GM12892 (cell line): ENCODE measurements around the gene DHRS7B.
"Not testable (repeated sequence)": the region's sequence is repeated elsewhere in the genome, so short reads cannot be mapped to it uniquely, and the experiment has no call there.

Experiments
- DNase-seq: peaks from one replicate; pipeline ENCODE4 v3.0.0; 2011; ENCODE audit not compliant: insufficient read length
- FAIRE-seq: peaks from 2 replicates; lab custom pipeline; 2011; peaks lifted over from hg19 to GRCh38; lab: Jason Lieb, UNC
- POLR2A ChIP-seq: IDR thresholded peaks from 2 replicates; pipeline ENCODE4 v1.6.1; 2011; ENCODE audit warnings: low read depth, low read length, control low read depth
- POLR2AphosphoS5 ChIP-seq: IDR thresholded peaks from 2 replicates; pipeline ENCODE4 v1.6.1; 2011; ENCODE audit warnings: low read depth, low read length, control low read depth
- TAF1 ChIP-seq: IDR thresholded peaks from 2 replicates; pipeline ENCODE4 v1.6.1; 2011; ENCODE audit warnings: low read depth, mild to moderate bottlenecking, control low read depth, low read length, borderline replicate concordance

The DHRS7B gene

DNA sequence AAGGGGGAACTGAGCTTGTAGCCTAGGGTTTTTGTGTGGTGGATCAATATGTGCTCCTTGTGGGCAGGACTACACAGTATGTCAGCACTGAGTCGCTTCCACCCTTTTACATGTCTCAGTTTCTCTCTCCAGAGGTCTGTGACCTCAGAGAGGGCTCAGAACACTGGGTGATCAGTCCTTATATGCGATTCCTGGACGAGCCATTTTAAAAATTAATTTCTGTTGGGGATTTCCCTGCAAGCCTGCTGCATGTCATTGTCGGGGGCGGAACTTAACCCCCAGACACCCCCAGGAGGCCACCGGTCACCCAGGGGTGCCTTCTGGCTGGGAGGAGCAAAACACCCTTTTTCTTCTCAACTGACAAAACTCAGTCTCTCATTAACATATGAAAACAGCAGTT, 14.1 kb downstream of the DHRS7B start:
- no peak for DNase-seq
- peak; percentile 90 for FAIRE-seq
- TF ChIP-seq POLR2AphosphoS5 (no peak), POLR2A (0 out of 2 replicates have a peak, but pooled peaks have one; percentile 1)

DNA sequence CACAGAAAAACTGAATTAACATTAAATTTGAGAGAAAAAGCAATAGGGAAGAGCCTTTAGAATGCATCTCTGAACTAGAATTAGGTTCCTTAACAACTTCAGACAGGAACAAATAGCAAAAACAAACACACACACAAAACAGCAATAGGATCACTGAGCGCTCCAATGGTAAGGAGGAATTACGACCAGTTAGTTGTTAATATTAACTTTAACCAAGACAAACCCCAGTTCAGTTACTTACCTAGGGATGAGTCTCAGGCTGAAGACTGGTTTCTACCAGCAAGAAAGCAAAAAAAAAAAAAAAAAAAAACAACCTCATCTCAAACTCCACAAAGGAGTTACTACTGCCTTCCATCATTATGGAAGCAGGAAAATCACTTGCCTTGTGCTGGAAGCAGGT, 14.6 kb downstream of the DHRS7B start:
- FAIRE-seq (no peak), DNase-seq (no peak)
- no peak for TF ChIP-seq POLR2AphosphoS5
- no peak for TF ChIP-seq POLR2A
- no peak for TF ChIP-seq TAF1

DNA sequence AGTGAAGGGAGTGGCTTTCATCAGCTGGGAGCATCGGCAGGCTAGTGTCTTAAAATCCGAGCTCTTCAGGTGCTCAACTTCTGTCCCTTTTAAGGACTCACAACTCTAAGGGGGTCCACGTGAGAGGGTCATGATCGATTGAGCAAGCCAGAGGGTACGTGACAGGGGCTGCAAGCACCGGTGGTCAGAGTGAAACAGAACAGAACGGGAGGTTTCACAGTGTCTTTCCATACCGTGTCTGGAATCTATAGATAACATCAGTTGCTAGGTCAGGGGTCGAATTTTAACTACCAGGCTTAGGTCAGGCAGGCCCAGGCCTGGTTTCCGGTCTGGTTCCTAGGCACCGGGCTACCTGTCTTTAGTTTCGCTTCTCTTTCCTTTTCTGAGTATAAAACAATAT, 15.3 kb downstream of the DHRS7B start:
- not testable (repeated sequence) for DNase-seq
- peak; percentile 86 for FAIRE-seq

DNA sequence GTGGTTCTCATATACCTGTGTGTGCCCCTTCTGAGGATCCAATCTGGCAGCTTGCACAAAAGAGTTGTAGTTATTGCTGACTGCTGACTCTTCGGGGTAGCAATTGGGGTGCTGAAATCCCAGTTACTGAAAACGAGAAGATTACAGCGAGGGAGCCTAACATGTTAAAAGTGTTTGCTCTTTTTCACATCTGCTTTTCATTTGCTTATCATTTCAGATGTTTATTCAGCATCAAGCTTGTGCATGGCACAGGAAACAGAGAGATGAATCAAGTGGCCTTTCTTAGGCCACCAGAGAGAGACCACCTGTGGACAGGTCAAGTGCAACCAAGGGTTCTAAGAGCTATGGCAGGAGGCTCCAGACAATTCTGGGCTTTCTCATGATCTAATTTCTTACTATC, 16.9 kb downstream of the DHRS7B start:
- no peak for DNase-seq
- FAIRE-seq: no peak
- TF ChIP-seq TAF1: no peak
- TF ChIP-seq POLR2A: no peak
- TF ChIP-seq POLR2AphosphoS5: no peak

DNA sequence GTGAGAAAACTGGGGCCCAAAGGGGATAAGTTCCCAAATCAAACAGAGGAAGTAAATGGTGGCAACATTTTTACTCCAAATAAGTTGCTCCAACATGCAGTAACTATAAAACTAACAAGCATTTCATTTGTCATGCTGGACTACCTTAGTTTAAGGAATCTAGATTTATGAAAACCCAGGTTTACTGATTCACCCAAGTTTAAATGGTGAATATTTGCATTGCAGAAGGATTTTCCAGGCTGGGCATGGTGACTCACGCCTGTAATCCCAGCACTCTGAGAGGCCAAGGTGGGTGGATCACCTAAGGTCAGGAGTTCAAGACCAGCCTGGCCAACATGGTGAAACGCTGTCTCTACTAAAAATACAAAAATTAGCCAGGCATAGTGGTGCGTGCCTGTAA, 17.5 kb downstream of the DHRS7B start:
- not testable (repeated sequence) for FAIRE-seq, DNase-seq

DNA sequence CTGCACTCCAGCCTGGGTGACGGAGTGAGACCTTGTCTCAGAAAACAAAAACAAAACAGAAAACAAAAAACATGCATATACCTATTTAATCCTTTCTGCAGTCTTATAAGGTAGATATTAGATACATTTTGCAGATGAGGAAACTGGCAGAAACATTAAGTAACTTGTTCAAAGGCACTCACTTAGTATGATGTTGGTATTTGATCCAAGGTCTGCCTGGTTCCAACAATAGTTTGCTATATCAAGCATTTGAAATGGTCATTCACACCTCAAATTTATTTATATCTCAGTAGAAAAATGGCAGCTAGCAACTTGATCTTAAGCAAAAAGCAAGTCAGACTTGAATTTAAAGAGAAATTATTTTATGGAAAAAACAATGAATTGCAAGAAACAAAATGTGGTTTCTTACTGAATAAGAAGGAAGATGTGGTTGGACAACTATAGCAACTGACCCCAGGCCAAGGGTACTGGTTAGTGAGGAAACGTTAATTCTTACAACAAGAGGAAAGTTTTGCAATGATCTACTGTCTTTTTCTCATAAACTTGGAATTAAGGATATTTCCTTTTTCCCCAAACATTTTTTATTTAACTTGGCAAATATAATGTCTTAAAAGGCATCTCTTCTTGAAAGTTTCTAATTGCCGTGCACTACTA, 19.7 kb downstream of the DHRS7B start:
- DNase-seq (no peak), FAIRE-seq (no peak)
- TF ChIP-seq POLR2AphosphoS5: no peak

DNA sequence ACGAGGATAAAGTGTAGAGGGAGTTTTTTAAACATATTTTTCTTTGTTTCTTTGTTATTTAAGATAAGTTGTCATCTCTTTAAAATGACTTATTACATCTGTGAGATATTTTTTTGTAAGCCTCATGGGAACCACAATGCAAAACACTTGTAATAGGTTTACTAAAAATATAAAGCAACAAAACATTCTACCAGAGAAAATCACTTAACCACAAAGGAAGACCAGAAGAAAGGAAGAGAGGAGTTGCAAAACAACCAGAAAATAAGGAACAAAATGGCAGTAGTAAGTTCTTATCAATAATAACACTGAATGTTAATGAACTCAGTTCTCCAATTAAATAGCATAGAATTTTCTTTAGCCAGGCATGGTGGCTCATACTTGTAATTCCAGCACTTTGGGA, 22.9 kb downstream of the DHRS7B start:
- TF ChIP-seq POLR2A (no peak), TAF1 (no peak), POLR2AphosphoS5 (no peak)
- no peak for DNase-seq

DNA sequence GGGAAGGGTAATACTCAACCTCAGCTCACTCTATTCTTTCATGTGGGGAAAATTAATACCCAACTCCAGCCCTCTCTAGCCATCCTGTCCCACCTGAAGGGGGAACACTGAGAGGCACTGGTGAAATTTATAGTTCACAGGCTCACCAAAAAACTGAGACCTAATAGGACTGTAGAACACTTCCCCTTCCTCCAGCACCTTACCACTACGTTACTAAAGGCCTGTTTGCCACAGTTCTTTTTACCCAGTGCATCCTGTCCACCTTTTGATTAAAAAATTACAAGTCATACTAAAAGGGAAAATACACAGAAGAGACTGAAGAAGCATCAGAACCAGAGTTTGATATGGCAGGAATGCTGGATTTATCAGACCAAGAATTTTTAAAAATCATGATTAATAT, 26.0 kb downstream of the DHRS7B start:
- FAIRE-seq (no peak), DNase-seq (no peak)
- no peak for TF ChIP-seq TAF1
- TF ChIP-seq POLR2AphosphoS5: no peak
- TF ChIP-seq POLR2A: no peak

More for the DNA sequence above, 22.9 kb downstream of the DHRS7B start:
- FAIRE-seq: no peak

DNA sequence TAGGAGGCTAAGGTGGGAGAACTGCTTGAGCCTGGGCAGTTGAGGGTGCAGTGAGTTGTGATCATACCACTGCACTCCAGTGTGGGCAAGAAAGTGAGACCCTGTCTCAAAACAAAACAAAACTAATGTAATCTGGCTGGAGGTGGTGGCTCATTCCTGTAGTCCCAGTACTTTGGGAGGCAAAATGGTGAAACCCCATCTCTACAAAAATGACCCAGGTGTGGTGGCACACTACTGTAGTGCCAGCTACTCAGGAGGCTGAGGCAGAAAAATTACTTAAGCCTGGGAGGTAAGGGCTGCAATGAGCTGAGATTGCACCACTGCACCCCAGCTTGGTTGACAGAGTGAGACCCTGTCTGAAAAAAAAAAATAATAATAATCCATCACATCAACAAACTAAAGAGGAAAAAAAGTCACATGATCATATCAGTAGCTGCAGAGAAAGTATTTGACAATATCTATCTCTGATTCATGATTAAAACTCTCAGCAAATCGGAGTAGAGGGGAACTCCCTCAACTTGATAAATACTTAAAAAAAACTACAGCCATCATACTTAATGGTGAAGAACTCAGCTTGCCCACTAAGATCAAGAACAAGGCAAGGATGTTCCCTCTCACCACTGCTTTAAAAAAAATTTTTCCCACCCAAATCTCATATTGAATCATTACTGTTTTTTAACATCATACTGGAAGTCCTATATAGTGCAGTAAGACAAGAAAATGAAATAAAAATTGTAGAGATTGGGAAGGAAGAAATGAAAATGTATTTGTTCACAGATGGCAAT, 31.0 kb downstream of the DHRS7B start:
- DNase-seq (no peak), FAIRE-seq (peak; percentile 40)
- no peak for TF ChIP-seq TAF1
- no peak for TF ChIP-seq POLR2AphosphoS5
- no peak for TF ChIP-seq POLR2A

DNA sequence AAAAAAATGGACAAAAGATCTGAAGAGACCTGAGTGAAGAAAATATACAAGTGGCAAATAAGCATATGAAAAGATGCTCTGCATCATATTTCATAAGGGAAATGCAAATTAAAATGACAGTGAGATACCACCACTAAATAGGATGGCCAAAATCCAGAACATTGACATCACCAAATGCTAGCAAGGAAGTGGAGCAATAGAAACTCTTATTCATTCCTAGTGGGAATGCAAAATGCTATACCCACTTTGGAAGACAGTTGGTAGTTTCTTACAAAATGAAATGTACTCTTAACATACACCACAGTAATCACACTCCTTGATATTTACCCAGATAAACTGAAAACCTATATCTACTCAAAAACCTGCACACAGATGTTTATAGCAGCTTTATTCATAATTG, 33.6 kb downstream of the DHRS7B start:
- DNase-seq: no peak
- no peak for FAIRE-seq
- TF ChIP-seq POLR2A (no peak), TAF1 (no peak), POLR2AphosphoS5 (no peak)

DNA sequence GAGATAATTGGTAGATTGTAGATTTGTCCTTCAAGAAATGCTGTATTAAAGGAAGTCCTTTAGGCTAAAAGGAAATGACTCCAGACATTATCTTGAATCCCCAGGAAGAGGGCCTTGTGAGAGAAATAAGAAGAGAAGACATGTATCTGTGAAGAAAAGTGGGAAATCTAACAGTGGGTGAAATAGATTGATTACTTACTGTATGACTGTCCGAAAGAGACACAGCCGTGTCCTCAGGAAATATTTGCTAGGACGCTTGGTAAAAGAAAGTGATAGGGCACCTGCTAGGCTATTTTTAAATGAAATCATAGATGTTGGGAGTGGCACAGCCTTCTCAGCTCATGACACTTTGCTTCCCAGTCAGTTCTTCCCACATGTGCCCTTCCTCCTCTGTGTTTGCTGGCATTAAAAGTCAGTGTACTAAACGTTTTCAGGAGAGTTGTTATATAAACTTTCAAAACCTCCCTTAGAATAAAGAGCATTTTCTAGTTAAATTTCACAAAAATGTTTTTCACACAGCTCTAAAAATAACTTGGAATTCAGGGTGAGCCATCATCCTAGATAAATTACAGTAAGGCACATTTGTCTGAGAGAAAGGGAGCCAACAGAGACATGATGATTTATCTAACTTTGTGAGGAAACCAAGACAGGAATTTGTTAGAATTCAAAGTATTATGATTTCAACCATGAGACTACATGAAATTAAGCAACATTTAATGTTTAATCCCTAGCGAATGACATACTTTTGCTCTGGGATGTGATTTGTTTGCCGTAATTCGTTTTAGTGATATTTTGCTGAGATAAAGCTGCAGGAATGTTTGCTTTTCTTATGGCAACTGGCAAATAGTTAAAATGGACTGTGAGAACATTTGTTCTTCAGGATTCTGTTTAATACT, 35.0 kb downstream of the DHRS7B start:
- DNase-seq: no peak
- FAIRE-seq: no peak
- TF ChIP-seq TAF1 (no peak), POLR2A (no peak), POLR2AphosphoS5 (no peak)

DNA sequence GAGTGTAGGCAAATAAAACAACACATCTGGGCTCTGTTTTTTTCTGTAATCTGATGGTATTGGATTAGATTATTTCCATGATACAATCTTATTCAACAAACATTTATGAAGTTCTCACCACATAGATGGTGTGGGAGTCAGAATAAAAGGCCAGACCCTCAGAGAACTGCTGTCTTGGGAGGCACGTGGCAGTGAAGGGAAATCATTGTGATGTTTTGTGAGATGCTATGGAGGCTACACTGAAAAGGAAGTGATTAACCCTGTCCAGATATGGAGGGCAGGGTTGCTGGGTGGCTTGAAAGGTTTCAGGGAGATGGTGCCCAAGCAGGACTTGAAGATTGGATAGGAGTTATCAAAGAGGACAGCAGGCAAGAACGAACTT, 35.6 kb downstream of the DHRS7B start:
- FAIRE-seq (no peak), DNase-seq (no peak)
- no peak for TF ChIP-seq POLR2AphosphoS5
- no peak for TF ChIP-seq POLR2A
- TF ChIP-seq TAF1: no peak
